C4-2B (cell line): ENCODE measurements around the gene LRP5.

Experiments
- CTCF ChIP-seq: fragments of 450-650 bp; conservative IDR thresholded peaks from 2 replicates; pipeline ENCODE4 v1.5.1; 2017; ENCODE audit warnings: mild to moderate bottlenecking
- ZFX ChIP-seq: fragments of 450-650 bp; IDR thresholded peaks from 2 replicates; pipeline ENCODE4 v1.6.1; 2017

- TF ChIP-seq CTCF (no peak), ZFX (no peak)
Observed at GRCh38 chr11:68375766-68376165, 63.4 kb downstream of the LRP5 start.
